Measurements from ENCODE around the gene LTV1. TPM values are rescaled to one million over a fixed set of nuclear protein-coding genes. Genes with fewer than 3 reads are reported as not detected.
"Not testable (repeated sequence)": the region's sequence is repeated elsewhere in the genome, so short reads cannot be mapped to it uniquely, and the experiment has no call there.

Gene LTV1, protein sequence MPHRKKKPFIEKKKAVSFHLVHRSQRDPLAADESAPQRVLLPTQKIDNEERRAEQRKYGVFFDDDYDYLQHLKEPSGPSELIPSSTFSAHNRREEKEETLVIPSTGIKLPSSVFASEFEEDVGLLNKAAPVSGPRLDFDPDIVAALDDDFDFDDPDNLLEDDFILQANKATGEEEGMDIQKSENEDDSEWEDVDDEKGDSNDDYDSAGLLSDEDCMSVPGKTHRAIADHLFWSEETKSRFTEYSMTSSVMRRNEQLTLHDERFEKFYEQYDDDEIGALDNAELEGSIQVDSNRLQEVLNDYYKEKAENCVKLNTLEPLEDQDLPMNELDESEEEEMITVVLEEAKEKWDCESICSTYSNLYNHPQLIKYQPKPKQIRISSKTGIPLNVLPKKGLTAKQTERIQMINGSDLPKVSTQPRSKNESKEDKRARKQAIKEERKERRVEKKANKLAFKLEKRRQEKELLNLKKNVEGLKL
- 23.0 and 46.4 TPM in 2 replicates for total RNA-seq (ENCODE audit: low replicate concordance)

DNA sequence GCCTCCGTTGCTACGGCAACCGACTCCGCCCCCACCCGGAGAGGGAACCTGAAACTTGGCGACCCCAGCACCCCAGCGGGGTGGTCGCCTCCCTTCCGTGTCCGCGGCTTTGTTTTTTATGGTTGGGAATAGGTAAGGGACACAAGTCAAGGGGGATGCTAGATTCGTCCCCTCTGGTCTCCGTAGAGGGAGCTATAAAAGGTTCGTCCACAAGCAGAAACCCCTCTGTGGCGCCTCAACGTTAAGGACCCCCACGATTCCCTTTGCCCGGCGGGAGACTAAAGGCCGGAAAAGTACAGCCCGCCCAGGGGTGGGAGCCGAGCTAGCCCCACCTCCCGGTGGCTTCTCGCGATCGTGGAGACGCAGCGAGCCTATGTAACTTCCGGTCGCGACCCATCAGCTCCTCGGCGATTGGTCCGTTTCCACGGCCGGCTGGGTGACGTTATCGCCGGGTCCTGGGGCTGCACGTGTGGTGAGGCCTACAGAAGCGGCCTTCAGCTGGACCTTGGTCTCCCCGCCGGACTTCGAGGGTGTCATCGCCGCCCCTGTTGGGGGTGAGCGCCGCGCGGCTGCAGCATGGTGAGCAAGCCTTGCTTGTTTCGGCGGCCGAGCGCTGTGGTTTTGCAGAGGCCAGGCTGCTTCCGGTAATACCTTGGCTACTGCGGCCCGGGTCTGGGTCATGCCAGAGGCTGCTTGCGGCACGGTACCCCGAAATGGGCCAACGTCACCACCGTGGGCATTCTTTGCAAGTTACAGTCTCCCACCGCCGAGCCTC lies at the start of gene LTV1:
Gene LTV1, plus strand, starts transcription at position 437 of the 775 bp plus-strand sequence. Its CDS starts 140 bp downstream, at position 577.
- peak; percentile 96 for DNase-seq (ENCODE audit: low read depth)
- H3K4me3 ChIP-seq (ENCODE audit: low read depth, low read length), result peak within 1 kb of the TSS; percentile 96
- TF ChIP-seq, protein P1, sequence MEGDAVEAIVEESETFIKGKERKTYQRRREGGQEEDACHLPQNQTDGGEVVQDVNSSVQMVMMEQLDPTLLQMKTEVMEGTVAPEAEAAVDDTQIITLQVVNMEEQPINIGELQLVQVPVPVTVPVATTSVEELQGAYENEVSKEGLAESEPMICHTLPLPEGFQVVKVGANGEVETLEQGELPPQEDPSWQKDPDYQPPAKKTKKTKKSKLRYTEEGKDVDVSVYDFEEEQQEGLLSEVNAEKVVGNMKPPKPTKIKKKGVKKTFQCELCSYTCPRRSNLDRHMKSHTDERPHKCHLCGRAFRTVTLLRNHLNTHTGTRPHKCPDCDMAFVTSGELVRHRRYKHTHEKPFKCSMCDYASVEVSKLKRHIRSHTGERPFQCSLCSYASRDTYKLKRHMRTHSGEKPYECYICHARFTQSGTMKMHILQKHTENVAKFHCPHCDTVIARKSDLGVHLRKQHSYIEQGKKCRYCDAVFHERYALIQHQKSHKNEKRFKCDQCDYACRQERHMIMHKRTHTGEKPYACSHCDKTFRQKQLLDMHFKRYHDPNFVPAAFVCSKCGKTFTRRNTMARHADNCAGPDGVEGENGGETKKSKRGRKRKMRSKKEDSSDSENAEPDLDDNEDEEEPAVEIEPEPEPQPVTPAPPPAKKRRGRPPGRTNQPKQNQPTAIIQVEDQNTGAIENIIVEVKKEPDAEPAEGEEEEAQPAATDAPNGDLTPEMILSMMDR (IDR thresholded peaks at IDR 0.05; ENCODE audit: insufficient read depth, low read length), result no peak

DNA sequence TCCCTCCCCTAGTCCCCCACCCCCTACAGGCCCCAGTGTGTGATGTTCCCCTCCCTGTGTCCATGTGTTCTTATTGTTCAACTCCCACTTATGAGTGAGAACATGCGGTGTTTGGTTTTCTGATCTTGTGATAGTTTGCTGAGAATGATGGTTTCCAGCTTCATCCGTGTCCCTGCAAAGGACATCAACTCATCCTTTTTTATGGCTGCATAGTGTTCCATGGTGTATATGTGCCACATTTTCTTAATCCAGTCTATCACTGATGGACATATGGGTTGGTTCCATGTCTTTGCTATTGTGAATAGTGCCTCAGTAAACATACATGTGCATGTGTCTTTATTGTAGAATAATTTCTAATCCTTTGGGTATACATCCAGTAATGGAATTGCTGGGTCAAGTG lies 46.6 kb upstream of the LTV1 start:
- DNase-seq (ENCODE audit: low read depth); H3K4me3 ChIP-seq (ENCODE audit: low read depth, low read length): not testable (repeated sequence)

DNA sequence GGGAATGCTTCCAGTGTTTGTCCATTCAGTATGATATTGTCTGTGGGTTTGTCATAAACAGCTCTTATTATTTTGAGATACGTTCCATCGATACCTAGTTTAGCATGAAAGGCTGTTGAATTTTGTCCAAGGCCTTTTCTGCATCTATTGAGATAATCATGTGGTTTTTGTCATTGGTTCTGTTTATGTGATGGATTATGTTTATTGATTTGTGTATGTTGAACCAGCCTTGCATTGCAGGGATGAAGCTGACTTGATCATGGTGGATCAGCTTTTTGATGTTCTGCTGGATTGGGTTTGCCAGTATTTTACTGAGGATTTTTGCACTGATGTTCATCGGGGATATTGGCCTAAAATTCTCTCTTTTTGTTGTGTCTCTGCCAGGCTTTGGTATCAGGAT lies 44.7 kb upstream of the LTV1 start:
- H3K4me3 ChIP-seq (ENCODE audit: low read depth, low read length); DNase-seq (ENCODE audit: low read depth): not testable (repeated sequence)

DNA sequence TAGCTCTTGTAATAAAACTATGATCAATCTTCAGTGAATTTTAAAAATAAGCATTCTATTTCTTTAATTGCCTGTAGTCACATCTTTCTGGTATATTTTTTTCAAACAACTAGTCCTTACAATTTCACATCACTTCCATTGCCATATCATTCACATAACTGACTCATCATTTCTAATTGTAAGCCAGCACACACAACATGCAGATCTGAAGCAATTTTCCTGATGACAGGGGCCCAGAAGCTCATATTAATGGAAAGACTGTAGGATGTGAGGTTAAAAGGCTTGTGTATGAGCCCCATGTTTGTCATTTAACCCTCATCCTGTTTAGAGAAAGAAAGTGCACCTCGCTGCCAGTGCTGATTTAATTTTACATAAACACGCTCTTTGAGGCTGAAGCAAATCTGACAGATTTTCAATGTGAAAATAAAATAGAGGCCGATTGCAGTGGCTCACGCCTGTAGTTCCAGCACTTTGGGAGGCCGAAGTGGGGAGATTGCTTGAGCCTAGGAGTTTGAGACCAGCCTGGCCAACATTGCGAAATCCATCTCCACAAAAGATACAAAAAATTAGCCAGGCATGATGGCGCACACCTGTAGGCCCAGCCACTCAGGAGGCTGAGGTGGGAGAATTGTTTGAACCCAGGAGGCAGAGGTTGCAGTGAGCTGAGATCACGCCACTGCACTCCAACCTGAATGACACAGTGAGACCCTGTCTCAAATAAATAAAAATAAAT lies 40.1 kb upstream of the LTV1 start:
- no peak overlapping the region for H3K4me3 ChIP-seq (ENCODE audit: low read depth, low read length)
- DNase-seq (ENCODE audit: low read depth), result peak; percentile 33
- TF ChIP-seq, protein P1 (IDR thresholded peaks at IDR 0.05; ENCODE audit: insufficient read depth, low read length), result no peak

DNA sequence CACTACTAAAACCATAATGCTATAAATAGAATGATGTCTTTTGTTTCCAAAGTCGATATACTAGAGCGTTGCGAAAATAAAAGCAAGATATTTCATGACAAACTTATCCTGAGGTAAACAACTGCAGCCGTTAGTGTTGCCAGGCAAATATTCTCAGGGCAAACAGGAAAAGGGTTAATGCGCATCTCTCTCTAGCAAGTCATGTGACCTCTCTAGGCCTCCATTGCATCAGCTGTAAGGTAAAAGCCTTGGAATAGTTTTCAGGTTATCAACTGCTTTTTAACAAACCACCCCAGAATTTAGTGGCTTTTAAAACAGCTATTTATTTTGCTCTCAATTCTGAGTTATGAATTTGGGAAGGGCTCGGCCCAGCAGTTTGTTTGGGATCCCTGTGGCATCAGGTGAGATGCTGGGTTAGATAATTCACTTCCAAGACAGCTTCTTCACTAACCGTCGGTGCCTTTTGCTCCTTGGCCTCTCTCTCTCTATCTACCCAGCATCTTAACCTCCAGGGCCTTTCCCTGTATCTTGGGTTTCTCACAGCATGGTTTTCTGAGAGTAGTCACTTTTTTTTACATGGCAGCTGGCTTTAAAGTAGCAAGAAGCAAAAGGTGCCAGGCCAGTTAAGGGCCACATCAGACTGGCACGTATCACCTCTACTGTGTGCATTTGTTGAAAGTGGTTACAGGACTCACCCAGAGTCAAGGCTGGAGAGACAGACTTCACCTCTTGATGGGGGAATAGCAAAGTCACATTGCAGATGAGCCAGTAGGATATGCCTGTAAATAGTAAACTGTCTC lies 39.2 kb upstream of the LTV1 start:
- H3K4me3 ChIP-seq (ENCODE audit: low read depth, low read length), result no peak overlapping the region
- TF ChIP-seq, protein P1 (IDR thresholded peaks at IDR 0.05; ENCODE audit: insufficient read depth, low read length), result no peak
- DNase-seq (ENCODE audit: low read depth), result no peak

DNA sequence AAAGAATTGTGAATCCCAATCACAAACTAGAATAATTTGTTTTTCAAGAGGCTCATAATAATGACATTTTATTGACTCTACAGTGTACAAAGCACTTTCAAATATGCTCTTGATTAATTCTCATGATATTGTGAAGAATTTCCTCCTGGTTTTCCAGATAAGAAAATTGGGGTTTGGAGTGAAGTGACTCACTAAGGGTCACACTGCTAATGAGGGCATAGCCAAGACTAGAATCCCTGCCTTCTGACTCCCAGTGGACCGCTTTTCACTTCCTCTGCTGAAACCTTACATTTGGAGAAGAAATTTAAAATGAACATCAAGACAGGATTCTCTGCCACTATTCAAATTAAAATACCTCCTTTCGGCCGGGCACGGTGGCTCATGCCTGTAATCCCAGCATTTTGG lies 38.3 kb upstream of the LTV1 start:
- no peak for DNase-seq (ENCODE audit: low read depth)
- H3K4me3 ChIP-seq (ENCODE audit: low read depth, low read length), result no peak overlapping the region
- TF ChIP-seq, protein P1 (IDR thresholded peaks at IDR 0.05; ENCODE audit: insufficient read depth, low read length), result no peak

All from fibroblast of the aortic adventitia (primary cell).